GM21619 (cell line): ENCODE data around the gene CADM2.
"Not testable (repeated sequence)": the region's sequence is repeated elsewhere in the genome, so short reads cannot be mapped to it uniquely, and the experiment has no call there.

Experiments used
- ATAC-seq: cut with Tn5 transposase; IDR thresholded peaks from one replicate; pipeline ENCODE4 v1.9.1; 2021; ENCODE audit not compliant: unreplicated experiment

CADM2 gene

DNA sequence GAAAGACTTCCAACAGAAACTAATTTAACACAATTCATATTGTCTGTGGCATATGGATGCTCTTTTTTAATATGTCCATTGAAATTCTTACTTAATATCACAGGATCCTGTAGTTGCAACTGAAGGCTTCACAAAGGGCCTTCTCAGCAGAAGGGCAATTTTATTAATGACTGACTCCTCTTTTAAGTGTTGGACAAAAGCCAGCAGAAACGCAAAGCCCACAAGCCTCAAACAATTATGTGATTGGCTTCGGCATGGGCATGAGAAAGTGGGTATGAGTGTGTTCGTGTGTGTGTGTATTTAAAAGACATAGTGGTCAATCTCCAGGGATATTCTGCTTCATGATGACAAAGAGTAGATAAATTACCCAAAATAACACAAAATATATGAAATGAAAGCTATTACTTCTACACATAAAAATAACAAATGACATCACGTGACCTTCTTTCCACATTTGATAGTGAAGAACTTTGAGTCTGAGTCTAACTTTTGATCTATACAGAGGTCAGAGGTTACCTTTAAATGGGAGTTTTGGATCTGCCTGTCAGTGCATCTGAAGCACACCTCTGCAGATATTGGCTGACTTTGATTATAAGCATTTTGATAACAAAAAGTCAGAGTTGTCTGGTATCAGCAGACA, 496.9 kb downstream of the CADM2 start:
- no peak for ATAC-seq

DNA sequence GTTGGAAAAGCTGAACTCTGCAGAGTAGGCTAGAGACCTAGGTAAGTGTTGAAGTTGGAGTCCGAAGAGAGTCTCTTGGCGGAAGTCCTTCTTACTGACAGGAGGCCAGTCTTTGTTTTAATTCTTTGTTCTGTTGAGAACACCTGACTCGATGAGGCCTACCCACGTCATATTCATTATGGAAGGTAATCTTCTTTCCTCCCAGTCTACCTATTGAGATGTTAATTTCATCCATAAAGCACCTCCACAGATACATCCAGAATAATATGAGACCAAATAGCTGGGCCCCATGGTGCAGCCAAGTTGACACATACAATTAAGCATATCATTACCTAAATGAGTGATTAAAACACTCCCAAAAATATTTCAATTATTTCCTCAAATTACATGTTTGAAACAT, 515.5 kb downstream of the CADM2 start:
- ATAC-seq: no peak

DNA sequence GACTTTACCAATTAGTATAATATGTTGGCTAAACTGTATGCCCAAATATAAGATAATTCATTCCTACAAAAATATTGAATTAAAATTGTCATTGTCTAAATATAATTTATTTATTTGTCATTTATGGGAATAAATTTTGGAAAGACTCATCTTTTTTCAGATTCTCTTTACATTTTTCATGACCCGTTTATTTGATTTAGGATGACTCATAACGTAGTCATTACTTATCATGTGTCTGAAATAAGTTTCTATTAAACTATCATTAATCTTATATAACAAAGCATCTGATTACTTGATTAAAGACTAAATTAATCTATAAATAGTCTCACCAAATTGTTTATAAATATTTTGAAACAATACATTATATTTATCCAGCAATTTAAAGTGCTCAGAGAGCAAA, 516.6 kb downstream of the CADM2 start:
- ATAC-seq: no peak

DNA sequence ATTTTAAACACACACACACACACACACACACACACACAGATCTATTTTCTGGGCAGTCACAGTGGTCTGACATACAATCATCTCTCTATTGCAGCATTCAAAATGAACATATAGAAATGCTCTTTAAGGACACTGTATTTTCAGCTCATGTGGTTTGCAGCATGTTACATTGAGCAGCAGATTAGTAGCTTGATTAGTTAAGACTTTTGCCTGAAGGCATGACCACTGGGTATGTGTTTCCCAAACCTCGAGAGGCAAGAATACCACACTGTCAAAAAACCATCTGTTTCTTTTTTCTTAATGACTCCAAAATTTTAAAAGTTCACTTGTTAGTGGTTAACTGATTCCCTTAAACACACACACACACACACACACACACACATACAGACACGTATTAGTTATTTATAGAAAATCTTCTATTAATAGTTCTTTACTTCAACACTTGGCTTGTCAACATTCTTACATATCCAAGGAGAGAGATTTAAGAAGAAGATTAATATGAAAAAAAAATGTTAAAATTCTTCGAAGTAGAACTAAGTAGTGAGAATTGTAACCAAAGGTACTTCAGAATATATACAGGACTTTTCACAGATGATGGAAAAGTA, 518.2 kb downstream of the CADM2 start:
- no peak for ATAC-seq

DNA sequence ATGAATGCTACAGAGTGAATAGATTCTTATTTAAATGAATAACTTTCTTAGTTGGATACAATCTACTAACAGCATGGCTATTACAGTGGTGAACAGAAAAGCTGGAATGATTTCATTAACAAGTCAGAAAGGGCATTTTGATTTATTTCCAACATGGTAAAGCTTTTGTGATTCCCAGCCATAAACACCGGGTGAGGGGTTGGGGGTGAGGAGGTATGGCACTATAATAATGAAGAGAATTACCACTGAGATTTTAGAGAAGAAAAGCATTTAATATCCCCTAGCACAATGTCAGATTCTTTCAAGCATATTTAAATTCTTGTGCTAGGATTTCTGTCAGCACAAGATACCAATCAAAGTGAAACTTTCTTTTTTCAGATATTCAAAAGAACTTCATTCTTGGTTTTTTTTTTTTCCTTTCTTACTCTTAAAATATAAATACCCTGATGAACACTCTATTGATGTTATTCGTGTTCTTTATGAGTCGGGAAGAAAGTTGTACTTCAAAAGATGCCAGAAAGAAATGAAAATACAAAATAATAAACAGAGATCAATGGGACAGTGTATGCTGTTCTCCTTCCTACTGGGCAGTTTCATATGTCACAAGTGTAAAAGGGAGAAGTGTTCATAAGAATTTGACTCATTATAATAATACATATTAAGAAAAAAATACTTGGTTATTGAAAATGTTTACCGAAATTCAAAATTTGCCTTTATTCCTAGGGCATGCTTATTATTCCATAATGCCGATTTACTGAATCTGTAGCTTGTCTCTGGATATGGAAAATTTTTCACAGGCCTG, 522.8 kb downstream of the CADM2 start:
- no peak for ATAC-seq

DNA sequence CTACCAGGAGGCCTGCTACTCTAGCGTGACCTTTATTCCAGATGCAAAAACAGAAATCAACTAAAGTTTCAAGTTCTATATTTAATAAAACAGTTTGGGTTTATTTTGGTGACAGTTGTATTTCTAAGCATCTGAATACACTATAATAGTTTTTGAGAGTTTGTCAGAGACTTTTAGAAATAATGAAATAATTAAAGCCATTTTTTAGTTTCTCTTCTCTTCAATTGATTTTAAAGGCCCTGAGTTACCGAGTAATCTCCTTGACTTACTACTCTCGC, 523.4 kb downstream of the CADM2 start:
- no peak for ATAC-seq

DNA sequence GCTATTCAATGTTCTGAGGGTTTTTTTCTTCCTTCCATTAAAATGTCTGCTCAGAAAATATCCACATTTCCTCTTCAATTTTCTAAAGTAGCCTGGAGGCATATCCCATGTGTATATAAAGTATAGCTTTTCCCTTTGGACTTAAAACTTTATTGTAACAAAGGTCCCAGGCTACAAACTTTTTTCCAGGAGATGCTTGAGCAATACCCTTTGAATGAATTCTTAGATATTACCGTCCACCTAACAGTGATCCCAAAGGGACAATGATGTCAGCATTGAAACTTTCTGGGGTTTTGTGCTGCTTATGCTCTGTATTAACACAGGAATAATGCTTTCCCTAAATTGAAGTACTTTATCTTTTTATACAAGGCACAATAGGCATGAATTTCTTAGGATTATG, 525.2 kb downstream of the CADM2 start:
- ATAC-seq: no peak

DNA sequence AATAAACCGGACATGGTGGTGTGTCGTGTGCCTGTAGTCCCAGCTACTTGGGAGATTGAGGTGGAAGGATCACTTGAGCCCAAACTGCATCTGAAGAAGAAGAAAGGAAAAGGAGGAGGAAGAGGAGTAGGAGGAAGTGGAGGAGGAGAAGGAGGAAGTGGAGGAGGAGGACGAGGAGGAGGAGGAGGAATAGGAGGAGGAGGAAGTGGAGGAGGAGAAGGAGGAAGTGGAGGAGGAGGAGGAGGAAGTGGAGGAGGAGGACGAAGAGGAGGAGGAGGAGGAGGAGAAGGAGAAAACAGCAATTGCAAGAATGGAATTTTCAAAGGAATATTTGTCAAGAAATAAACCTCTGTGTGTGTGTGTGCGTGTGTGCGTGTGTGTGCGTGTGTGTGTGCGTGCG, 528.6 kb downstream of the CADM2 start:
- no peak for ATAC-seq

DNA sequence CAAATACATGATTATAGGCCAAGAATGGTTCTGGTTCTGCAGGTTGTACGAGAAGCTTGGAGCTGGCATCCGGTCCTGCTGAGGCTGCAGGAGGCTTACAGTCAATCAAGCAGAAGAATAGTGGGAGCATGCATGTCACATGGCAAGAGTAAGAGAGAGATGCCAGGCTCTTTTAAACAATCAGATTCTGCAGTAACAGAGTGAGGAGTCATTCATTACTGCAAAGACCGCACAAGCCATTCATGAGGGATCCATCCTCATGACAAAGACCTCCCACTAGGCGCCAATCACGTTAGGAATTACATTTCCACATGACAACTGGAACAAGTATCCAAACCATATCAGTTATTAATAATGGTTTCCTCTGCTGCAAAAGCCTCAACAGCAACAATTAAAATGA, 536.8 kb downstream of the CADM2 start:
- ATAC-seq: no peak

DNA sequence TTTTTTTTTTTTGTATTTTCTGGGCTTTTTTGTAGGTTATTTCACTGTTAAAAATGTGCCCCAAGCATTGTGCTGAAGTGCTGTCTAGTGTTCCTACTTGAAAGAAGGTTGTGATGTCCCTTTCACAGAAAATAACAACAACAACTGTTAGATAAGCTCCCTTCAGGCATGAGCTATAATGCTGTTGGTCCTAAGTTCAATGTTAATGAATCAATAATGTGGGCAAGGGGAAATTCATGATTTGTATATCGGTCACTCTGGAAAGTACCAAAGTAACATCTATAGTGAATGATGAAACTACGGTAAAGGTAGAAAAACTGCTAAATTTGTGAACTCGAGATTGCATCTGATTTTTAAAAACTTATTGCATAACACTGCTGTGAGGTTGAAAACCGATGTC, 539.4 kb downstream of the CADM2 start:
- ATAC-seq: no peak

DNA sequence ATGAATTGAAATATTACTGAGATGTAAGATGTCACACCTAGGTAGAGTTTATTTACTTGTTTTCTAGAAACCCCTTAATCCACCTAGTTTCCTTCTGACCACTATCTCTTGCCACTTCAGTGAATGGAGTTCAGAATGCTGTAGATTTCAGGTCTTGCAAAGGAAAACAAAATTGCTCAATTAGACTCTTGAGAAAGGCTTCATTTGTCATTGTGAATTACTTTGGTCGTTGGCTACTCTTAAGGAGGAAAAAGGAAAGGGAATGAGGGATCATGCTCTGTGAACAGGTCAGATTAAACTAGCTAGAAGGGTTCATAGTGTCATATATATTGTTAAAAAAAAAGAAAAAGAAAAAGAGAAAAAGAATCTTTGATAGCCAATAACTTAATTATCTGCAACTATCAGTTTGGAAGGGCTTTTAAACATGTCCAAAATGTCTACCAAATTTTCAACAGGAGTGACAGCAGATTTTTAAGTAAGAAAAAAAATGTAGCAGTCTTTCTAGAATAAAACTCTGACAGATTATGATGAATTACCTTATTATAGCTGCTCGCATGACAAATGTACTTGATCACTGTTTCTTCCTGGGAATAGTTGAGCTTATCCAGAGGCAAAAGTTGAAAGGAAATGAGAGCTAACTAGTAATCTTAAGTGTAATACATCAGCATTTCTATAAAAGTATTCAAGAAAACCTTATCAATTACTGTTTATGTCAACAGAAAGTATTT, 543.5 kb downstream of the CADM2 start:
- no peak for ATAC-seq

DNA sequence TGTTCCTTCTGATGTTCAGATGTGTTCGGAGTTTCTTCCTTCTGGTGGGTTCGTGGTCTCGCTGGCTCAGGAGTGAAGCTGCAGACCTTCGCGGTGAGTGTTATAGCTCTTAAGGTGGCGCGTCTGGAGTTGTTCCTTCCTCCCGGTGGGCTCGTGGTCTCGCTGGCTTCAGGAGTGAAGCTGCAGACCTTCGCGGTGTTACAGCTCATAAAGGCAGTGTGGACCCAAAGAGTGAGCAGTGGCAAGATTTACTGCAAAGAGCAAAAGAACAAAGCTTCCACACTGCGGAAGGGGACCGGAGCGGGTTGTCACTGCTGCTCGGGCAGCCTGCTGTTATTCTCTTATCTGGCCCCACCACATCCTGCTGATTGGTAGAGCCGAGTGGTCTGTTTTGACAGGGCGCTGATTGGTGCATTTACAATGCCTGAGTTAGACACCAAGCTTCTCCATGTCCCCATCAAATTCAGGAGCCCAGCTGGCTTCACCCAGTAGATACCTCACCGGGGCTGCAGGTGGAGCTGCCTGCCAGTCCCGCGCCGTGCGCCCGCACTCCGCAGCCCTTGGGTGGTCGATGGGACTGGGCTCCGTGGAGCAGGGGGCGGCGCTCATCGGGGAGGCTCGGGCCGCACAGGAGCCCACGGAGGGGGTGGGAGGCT, 545.5 kb downstream of the CADM2 start:
- not testable (repeated sequence) for ATAC-seq

DNA sequence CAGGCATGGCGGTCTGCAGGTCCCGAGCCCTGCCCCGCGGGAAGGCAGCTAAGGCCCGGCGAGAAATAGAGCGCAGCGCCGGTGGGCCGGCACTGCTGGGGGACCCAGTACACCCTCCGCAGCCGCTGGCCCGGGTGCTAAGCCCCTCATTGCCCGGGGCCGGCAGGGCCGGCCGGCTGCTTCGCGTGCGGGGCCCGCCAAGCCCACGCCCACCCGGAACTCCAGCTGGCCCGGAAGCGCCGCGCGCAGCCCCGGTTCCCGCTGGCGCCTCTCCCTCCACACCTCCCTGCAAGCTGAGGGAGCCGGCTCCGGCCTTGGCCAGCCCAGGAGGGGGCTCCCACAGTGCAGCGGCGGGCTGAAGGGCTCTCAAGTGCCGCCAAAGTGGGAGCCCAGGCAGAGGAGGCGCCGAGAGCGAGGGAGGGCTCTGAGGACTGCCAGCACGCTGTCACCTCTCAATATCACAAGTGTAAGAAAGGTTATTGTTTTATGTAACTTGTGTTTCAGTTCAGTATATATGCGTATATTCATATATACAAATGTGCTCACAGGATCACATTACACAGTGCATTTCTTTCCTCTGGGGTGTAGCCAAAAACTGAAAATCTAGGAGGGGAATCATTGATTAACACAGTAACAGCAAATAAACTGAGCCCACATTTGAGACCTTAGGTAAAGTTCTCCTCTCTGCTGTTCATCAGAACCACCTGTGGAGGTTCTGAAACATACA, 546.2 kb downstream of the CADM2 start:
- not testable (repeated sequence) for ATAC-seq

DNA sequence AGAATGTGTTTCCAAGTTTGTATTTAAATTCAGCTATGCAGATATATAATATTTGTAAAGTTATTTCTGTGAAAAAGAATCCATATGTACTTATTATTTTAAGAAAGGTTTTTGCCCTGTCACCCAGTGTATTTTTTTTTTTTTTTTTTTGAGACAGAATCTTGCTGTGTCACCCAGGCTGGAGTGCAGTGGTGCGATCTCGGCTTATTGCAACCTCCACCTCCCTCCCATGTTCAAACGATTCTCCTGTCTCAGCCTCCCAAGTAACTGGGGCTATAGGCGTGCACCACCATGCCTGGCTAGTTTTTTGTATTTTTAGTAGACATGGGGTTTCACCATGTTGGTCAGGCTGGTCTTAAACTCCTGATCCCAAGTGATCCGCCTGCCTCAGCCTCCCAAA, 548.3 kb downstream of the CADM2 start:
- ATAC-seq: not testable (repeated sequence)

DNA sequence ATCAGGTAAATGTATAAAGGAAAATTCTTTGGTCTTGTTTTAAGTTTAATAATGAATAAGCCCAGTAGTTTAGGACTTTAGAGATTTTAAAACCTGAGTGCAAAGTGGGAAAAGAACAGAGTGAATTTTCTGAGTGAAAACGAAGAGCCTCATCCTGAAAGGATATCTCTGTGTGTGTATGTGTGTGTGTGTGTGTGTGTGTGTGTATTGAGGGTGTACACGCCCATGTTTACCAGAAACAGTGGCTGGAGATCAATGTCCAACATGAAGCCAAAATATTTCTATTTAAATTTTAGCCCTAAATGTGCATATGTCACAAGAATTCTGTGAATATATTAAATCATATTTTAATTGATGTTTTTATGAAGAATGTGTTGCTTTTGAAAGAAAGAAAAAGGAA, 549.9 kb downstream of the CADM2 start:
- ATAC-seq: no peak

DNA sequence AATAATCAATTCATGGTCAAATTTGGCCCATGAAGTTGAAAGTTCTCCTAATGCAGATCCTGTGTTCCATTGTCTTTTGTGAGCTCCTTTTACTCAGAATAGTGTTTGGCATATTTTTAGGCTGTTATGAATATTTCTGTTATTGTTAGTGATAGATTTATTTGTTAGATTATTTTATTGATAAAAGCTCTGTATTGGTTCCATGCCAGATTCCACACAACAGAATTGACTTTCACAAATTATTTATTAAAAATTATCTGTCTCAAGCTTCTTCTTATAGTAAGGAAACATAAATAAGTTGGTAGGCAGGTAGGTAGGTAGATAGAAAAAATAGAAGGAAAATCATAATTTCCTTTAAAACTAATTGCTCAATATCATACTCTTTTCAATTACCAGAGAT, 557.4 kb downstream of the CADM2 start:
- ATAC-seq: no peak

DNA sequence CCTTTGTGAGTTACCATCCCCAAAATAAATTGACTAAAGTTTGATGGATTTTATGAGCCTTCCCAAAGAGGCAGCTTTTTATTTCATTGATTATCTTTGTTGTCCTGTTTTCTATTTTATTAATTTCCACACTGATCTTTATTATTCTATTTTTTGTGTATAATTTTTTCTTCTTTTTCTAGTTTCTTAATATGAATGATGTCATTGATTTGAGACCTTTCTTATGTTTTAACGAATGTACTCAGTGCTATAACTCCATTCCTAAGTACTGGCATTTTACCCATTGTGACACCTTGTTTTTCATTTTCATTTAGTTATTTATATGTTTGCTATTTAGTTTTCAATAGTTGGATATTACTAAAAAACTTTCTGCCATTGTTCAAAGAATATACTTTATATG, 565.3 kb downstream of the CADM2 start:
- no peak for ATAC-seq

DNA sequence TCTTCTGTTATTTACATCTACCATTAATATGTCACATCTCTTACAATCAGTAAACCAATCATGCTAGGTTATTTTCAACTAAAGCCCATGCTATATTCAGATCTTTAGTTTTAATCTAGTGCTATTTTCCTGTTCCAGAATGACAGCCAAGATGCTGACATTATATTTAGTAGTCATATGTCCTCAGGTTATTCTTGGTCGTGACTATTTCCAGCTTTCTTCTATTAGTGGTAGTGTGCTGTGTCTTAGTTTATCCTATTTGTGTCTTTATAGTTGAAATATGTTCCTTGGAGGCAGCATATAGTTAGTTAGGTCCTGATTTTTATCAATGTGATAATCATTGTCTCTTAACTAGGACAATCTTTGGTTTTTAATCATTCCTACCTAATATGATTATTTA, 566.5 kb downstream of the CADM2 start:
- no peak for ATAC-seq

DNA sequence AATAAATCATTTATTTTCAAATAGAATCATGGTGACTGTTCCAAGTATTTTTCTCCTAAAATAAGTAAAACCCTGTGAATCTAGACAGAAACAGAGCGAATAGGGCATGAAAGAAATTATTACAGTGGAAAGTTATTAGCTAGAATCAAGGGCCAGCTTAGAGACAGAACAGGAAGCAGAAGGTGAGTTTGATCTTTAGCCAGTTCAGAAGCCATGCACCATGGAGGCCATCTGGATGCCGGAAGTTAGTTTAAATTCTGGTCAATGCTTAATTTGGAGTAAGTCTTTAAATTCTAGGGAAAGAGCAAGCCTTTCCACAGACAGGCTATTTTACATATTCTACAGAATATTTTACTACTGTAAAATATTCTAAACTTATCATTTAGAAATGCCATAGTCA, 574.8 kb downstream of the CADM2 start:
- ATAC-seq: no peak

DNA sequence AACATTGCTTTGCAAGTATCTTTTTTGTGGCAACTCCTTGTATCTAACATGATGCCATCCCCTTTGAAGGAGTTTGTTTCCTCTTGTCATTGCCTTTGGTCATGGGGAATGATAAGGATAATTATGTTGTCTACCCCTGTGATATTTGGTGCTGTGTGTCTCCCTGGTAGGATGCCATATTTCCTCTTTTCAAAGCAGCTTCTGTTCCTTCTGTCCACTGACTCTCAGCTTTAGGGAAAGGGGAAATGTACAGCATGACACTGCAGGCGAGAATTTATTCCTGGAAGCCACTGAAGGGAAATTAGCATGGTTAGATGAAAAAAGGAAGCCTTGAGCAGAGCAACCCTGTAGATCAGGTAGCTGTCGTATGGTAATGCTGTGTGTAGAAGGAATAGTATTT, 576.7 kb downstream of the CADM2 start:
- no peak for ATAC-seq

DNA sequence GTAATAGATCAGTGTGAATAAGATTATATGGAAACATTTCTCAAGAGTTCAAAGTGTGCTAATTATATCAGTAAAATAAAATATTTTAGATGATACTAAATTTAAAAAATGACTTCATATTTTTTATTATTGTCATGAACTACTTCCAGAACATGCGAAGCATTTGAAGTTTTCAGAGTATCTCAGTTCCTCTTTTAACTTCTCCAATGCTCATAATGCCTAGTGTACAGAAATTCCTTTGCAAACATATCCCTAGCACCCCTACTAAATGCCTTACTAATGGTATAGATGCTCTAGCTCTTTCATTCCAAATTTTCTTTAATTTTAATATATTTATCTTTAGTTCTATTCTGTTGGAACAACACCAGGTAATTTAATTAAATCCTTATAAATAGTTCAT, 580.4 kb downstream of the CADM2 start:
- no peak for ATAC-seq
